HepG2 (cell line): Measurements from ENCODE around the gene HES3. TPM values are rescaled to one million over a fixed set of nuclear protein-coding genes. Genes with fewer than 3 reads are reported as not detected.
A peak's percentile ranks its signal among the peaks of the same experiment; 100 is the strongest.

ENCODE experiments used
- CC2D1A ChIP-seq: sonication (generic); formaldehyde crosslinking; IDR thresholded peaks from 2 replicates; pipeline ENCODE4 v1.8.1; 2023; ENCODE audit warnings: mild to moderate bottlenecking, missing genetic modification reagents
- FOXK1 ChIP-seq: sonication (generic); formaldehyde crosslinking; IDR thresholded peaks from 2 replicates; pipeline ENCODE4 v1.4.0; 2020; ENCODE audit warnings: low read depth, missing genetic modification reagents, borderline replicate concordance
- HDAC6 ChIP-seq: fragments of 200-600 bp; sonication (generic); IDR thresholded peaks from 2 replicates; pipeline ENCODE4 v1.7.0; 2017; ENCODE audit warnings: mild to moderate bottlenecking, antibody characterized with exemption, low read length, low read depth
- KAT8 ChIP-seq: IDR thresholded peaks from 2 replicates; pipeline ENCODE4 v1.6.1; 2016; ENCODE audit warnings: missing genetic modification reagents, missing compliant biosample characterization
- RFX5 ChIP-seq: IDR thresholded peaks from 2 replicates; pipeline ENCODE4 v1.6.1; 2011; ENCODE audit warnings: low read depth, low read length, improper control_type of control experiment
- TCF12 ChIP-seq, 2 experiments: fragments of 450-650 bp in 1 of 2; sonication (generic) in 1 of 2; formaldehyde crosslinking in 1 of 2; IDR thresholded peaks; 2 replicates each; pipeline versions ENCODE4 v1.6.1 to v1.8.0; 2017 to 2022; ENCODE audit warnings: antibody characterized with exemption in 1 of 2, mild to moderate bottlenecking in 1 of 2, missing genetic modification reagents in 1 of 2, moderate library complexity in 1 of 2
- TP53 ChIP-seq: sonication (generic); formaldehyde crosslinking; conservative IDR thresholded peaks from 2 replicates; pipeline ENCODE4 v1.4.0; 2020; ENCODE audit warnings: missing genetic modification reagents
- TRIM24 ChIP-seq: sonication (generic); formaldehyde crosslinking; IDR thresholded peaks from 2 replicates; pipeline ENCODE4 v1.8.0; 2022; ENCODE audit warnings: mild to moderate bottlenecking, missing genetic modification reagents
- ZFY ChIP-seq: sonication (generic); formaldehyde crosslinking; IDR thresholded peaks from 2 replicates; pipeline ENCODE4 v1.4.0; 2020; ENCODE audit warnings: missing genetic modification reagents
- ZNF17 ChIP-seq: sonication (generic); formaldehyde crosslinking; IDR thresholded peaks from 2 replicates; pipeline ENCODE4 v1.5.0; 2020; ENCODE audit warnings: mild to moderate bottlenecking, missing genetic modification reagents
- ZNF232 ChIP-seq: sonication (generic); formaldehyde crosslinking; IDR thresholded peaks from 2 replicates; pipeline ENCODE4 v1.4.0; 2020; ENCODE audit warnings: missing genetic modification reagents, borderline replicate concordance
- ZNF382 ChIP-seq: sonication (generic); formaldehyde crosslinking; IDR thresholded peaks from 2 replicates; pipeline ENCODE4 v1.5.0; 2020; ENCODE audit warnings: missing genetic modification reagents, mild to moderate bottlenecking, borderline replicate concordance
- ZNF552 ChIP-seq: sonication (generic); formaldehyde crosslinking; IDR thresholded peaks from 2 replicates; pipeline ENCODE4 v1.9.0; 2022; ENCODE audit warnings: missing genetic modification reagents, mild to moderate bottlenecking, borderline replicate concordance
- ZNF773 ChIP-seq: sonication (generic); formaldehyde crosslinking; IDR thresholded peaks from 2 replicates; pipeline ENCODE4 v1.4.0; 2020; ENCODE audit warnings: missing genetic modification reagents, borderline replicate concordance
- ZSCAN21 ChIP-seq: sonication (generic); formaldehyde crosslinking; IDR thresholded peaks from 2 replicates; pipeline ENCODE4 v1.8.0; 2022; ENCODE audit warnings: mild to moderate bottlenecking, missing genetic modification reagents, moderate library complexity, borderline replicate concordance
- polyA plus RNA-seq, 8 experiments: library from polyadenylated mRNA; depleted of rRNA in 3 of 8; stranded (reverse) in 7 of 8; unstranded in 1 of 8; fragments of >200 nt; fragmentation: Illumina TruSeq in 4 of 8; extraction: Trizol in 4 of 8; gene quantifications; 2 replicates each; pipeline versions ENCODE4 v1.2.1 to v1.2.3, GENCODE V29; 2011 to 2016; ENCODE audit warnings: low read depth in 4 of 8, missing spikeins in 1 of 8, mixed read lengths in 1 of 8; ENCODE audit not compliant: insufficient read depth in 1 of 8
- total RNA-seq, 5 experiments: library from RNA; depleted of rRNA; stranded (reverse); fragments of >200 nt; fragmentation: Illumina TruSeq; extraction: Trizol; gene quantifications; 2 replicates each; pipeline ENCODE4 v1.2.3, GENCODE V29; 2016; ENCODE audit warnings: low read depth in 1 of 5
- TF ChIP-seq, protein P1 (sequence below), 2 experiments: fragments of 450-650 bp in 1 of 2; sonication (generic) in 1 of 2; formaldehyde crosslinking; IDR thresholded peaks; 2 replicates each; pipeline versions ENCODE4 v1.5.0 to v1.8.0; 2020 to 2022; ENCODE audit warnings: mild to moderate bottlenecking in 1 of 2, missing genetic modification reagents in 1 of 2
- TF ChIP-seq, protein P2 (sequence below): sonication (generic); formaldehyde crosslinking; IDR thresholded peaks from 2 replicates; pipeline ENCODE4 v1.4.0; 2020; ENCODE audit warnings: missing genetic modification reagents, borderline replicate concordance
- TF ChIP-seq, protein P3 (sequence below): sonication (generic); formaldehyde crosslinking; IDR thresholded peaks from 2 replicates; pipeline ENCODE4 v1.5.0; 2020; ENCODE audit warnings: missing genetic modification reagents
- TF ChIP-seq, protein P4 (sequence below): sonication (generic); formaldehyde crosslinking; IDR thresholded peaks from 2 replicates; pipeline ENCODE4 v1.4.0; 2020; ENCODE audit warnings: mild to moderate bottlenecking, missing genetic modification reagents, borderline replicate concordance
- TF ChIP-seq, protein P5 (sequence below): sonication (generic); formaldehyde crosslinking; IDR thresholded peaks from 2 replicates; pipeline ENCODE4 v1.8.1; 2023; ENCODE audit warnings: missing genetic modification reagents, mild to moderate bottlenecking, borderline replicate concordance

The HES3 gene
- total and polyA plus RNA-seq, 2 of the 13 experiments (the other 11 are each of a cell fraction or from before 2014, with no cell fraction given): not detected

DNA sequence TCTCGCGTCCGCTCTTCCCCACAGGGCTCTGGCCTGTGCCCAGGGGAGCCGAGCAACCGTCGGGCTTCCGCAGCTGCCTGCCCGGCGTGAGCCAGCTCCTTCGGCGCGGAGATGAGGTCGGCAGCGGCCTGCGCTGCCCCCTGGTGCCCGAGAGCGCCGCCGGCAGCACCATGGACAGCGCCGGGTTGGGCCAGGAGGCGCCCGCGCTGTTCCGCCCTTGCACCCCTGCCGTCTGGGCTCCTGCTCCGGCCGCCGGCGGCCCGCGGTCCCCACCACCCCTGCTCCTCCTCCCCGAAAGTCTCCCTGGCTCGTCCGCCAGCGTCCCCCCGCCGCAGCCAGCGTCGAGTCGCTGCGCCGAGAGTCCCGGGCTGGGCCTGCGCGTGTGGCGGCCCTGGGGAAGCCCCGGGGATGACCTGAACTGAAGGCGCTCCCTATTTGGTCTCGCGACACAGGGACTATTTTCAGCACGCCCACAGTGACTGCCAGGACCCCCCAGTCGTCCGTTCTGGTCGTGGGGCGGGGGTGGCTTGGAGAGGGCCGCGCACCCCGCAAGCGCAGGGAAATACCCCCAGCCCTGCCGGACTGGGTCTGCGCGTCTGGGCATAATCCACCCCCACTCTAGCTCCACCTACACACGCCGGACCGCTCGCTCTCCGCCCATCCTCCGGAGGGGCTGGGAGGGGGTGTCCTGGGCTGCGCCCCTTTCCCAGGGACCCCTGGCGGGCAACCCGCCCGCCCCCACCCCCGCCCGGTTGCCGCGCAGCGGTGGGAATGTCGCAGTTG is 1.3 kb downstream of the HES3 start (continued):
- no peak for TF ChIP-seq TRIM24 (CRISPR knock-in tag)
- no peak for TF ChIP-seq ZNF382 (CRISPR knock-in tag)
- TF ChIP-seq, protein P1, sequence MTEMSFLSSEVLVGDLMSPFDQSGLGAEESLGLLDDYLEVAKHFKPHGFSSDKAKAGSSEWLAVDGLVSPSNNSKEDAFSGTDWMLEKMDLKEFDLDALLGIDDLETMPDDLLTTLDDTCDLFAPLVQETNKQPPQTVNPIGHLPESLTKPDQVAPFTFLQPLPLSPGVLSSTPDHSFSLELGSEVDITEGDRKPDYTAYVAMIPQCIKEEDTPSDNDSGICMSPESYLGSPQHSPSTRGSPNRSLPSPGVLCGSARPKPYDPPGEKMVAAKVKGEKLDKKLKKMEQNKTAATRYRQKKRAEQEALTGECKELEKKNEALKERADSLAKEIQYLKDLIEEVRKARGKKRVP (CRISPR knock-in tag; IDR thresholded peaks at IDR 0.05): peak in 1 of 2 experiments; percentile 88; a peak in 2 of 4 replicates
- TF ChIP-seq TCF12 (IDR thresholded peaks at IDR 0.05): no peak
- TF ChIP-seq TCF12 (CRISPR knock-in tag; IDR thresholded peaks at IDR 0.05): peak; percentile 85
- TF ChIP-seq TP53: peak; percentile 93; the same call in 1 of the 2 replicates
- TF ChIP-seq CC2D1A: 0 out of 2 replicates have a peak, but pooled peaks have one; percentile 47
- TF ChIP-seq ZNF552 (CRISPR knock-in tag): peak; percentile 81; the same call in 1 of the 2 replicates
- peak; percentile 88 for TF ChIP-seq ZFY (CRISPR knock-in tag)
- TF ChIP-seq, protein P2, sequence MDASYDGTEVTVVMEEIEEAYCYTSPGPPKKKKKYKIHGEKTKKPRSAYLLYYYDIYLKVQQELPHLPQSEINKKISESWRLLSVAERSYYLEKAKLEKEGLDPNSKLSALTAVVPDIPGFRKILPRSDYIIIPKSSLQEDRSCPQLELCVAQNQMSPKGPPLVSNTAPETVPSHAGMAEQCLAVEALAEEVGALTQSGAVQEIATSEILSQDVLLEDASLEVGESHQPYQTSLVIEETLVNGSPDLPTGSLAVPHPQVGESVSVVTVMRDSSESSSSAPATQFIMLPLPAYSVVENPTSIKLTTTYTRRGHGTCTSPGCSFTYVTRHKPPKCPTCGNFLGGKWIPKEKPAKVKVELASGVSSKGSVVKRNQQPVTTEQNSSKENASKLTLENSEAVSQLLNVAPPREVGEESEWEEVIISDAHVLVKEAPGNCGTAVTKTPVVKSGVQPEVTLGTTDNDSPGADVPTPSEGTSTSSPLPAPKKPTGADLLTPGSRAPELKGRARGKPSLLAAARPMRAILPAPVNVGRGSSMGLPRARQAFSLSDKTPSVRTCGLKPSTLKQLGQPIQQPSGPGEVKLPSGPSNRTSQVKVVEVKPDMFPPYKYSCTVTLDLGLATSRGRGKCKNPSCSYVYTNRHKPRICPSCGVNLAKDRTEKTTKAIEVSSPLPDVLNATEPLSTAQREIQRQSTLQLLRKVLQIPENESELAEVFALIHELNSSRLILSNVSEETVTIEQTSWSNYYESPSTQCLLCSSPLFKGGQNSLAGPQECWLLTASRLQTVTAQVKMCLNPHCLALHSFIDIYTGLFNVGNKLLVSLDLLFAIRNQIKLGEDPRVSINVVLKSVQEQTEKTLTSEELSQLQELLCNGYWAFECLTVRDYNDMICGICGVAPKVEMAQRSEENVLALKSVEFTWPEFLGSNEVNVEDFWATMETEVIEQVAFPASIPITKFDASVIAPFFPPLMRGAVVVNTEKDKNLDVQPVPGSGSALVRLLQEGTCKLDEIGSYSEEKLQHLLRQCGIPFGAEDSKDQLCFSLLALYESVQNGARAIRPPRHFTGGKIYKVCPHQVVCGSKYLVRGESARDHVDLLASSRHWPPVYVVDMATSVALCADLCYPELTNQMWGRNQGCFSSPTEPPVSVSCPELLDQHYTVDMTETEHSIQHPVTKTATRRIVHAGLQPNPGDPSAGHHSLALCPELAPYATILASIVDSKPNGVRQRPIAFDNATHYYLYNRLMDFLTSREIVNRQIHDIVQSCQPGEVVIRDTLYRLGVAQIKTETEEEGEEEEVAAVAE: peak; percentile 94
- TF ChIP-seq, protein P3, sequence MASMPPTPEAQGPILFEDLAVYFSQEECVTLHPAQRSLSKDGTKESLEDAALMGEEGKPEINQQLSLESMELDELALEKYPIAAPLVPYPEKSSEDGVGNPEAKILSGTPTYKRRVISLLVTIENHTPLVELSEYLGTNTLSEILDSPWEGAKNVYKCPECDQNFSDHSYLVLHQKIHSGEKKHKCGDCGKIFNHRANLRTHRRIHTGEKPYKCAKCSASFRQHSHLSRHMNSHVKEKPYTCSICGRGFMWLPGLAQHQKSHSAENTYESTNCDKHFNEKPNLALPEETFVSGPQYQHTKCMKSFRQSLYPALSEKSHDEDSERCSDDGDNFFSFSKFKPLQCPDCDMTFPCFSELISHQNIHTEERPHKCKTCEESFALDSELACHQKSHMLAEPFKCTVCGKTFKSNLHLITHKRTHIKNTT: no peak
- peak; percentile 75; the same call in 1 of the 2 replicates for TF ChIP-seq FOXK1 (CRISPR knock-in tag)
- TF ChIP-seq, protein P4, sequence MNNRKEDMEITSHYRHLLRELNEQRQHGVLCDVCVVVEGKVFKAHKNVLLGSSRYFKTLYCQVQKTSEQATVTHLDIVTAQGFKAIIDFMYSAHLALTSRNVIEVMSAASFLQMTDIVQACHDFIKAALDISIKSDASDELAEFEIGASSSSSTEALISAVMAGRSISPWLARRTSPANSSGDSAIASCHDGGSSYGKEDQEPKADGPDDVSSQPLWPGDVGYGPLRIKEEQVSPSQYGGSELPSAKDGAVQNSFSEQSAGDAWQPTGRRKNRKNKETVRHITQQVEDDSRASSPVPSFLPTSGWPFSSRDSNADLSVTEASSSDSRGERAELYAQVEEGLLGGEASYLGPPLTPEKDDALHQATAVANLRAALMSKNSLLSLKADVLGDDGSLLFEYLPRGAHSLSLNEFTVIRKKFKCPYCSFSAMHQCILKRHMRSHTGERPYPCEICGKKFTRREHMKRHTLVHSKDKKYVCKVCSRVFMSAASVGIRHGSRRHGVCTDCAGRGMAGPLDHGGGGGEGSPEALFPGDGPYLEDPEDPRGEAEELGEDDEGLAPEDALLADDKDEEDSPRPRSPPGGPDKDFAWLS: 0 out of 2 replicates have a peak, but pooled peaks have one; percentile 58
- TF ChIP-seq HDAC6: no peak
- TF ChIP-seq ZNF232 (CRISPR knock-in tag): peak; percentile 99
- no peak for TF ChIP-seq RFX5
- peak; percentile 88; the same call in 1 of the 2 replicates for TF ChIP-seq ZNF17 (CRISPR knock-in tag)
- TF ChIP-seq KAT8 (CRISPR knock-in tag): peak; percentile 89
- peak; percentile 99 for TF ChIP-seq ZSCAN21 (CRISPR knock-in tag)
- TF ChIP-seq ZNF773 (CRISPR knock-in tag): peak; percentile 99
- TF ChIP-seq, protein P5, sequence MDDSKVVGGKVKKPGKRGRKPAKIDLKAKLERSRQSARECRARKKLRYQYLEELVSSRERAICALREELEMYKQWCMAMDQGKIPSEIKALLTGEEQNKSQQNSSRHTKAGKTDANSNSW: peak; percentile 98
